GM19397 (cell line): Measurements from ENCODE around the gene MAP3K13.
A peak's percentile ranks its signal among the peaks of the same experiment; 100 is the strongest.

ENCODE experiments used
- ATAC-seq: cut with Tn5 transposase; IDR thresholded peaks from one replicate; pipeline ENCODE4 v1.9.1; 2021; ENCODE audit warnings: mild to moderate bottlenecking, moderate library complexity; ENCODE audit not compliant: unreplicated experiment

The MAP3K13 gene, protein sequence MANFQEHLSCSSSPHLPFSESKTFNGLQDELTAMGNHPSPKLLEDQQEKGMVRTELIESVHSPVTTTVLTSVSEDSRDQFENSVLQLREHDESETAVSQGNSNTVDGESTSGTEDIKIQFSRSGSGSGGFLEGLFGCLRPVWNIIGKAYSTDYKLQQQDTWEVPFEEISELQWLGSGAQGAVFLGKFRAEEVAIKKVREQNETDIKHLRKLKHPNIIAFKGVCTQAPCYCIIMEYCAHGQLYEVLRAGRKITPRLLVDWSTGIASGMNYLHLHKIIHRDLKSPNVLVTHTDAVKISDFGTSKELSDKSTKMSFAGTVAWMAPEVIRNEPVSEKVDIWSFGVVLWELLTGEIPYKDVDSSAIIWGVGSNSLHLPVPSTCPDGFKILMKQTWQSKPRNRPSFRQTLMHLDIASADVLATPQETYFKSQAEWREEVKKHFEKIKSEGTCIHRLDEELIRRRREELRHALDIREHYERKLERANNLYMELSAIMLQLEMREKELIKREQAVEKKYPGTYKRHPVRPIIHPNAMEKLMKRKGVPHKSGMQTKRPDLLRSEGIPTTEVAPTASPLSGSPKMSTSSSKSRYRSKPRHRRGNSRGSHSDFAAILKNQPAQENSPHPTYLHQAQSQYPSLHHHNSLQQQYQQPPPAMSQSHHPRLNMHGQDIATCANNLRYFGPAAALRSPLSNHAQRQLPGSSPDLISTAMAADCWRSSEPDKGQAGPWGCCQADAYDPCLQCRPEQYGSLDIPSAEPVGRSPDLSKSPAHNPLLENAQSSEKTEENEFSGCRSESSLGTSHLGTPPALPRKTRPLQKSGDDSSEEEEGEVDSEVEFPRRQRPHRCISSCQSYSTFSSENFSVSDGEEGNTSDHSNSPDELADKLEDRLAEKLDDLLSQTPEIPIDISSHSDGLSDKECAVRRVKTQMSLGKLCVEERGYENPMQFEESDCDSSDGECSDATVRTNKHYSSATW

GRCh38 chr3:185362850-185363661 lies at the start of gene MAP3K13:
Gene MAP3K13 (plus strand): TSS chr3:185363136. CDS start chr3:185428582, 65,446 bp downstream.
- ATAC-seq = peak; percentile 92

DNA sequence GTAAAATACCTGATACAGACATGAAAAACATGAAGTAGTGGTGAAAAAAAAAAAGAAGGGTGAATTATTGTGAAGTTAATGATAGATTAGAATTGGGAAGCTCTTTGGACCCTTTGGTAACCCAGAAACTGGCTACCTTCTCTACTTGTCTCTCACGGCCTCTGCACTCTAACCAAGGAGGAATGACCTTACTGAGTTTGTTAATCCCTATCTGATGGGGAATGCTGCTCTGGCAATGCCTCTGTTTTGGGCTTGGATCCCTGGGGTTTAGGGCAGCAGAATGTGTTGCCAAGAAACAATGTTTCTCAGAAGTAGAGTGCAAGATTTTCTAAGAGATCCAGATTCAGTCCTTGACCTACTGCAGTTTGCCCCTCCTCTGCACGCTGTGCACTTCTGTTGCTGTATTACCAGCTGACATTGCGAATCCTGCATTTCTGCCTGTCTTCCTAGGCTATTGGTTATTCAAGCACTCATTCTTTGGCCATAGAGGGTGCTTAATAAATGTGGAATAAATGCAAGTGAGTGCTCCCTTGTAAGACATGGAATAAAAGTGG lies 49.2 kb upstream of the MAP3K13 start:
- ATAC-seq = no peak

DNA sequence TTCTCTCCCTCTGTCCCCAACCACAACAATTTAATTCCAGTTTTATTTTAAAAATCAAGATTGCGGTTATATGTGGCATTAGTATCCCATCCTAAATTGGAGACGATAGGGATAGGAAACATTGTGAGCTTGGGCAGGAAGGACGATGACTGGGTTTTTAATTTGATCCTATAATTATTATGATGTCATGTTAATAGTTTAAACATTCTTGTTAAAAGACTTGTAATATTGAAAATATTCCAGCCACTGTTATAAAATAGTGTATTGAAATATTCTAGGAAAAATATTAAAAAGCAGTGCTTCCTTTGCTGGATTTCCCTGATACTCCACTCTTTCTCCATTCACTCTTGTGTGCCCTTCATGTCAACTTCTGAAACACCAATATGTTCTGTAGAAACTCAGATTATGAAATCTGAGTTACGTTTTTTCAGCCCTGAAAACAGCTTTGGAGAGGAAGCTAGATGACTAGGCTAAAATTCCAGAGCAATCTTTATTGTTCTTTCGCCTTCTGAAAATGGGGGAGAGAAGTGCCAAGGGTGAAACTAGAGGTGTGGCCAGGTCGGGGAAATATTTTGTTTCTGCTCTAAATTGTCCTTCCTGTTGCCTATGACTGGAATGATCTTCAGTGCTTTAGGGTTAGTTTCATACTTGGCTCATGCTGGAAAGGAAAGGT lies 46.1 kb upstream of the MAP3K13 start:
- no peak for ATAC-seq

GRCh38 chr3:185317674-185318073 lies 45.3 kb upstream of the MAP3K13 start:
- ATAC-seq = no peak

DNA sequence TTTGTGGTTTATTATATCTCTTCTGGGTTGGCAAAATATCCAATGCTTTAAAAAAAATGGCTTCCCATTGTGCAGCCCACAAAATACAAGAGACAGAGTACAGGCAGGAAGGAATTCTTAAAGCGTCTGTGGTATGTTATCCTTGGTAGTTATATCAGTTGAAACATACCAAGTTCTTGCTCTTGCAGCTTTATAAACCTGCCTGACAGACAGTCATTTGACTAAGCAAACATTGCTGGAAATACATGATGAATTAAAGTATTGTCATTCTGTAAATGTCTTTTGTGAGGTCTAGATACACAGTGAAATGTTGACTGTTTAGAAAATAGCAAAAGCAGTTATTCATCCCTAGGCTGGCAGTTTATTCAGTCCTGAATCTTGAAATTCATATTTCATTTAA lies 44.8 kb upstream of the MAP3K13 start:
- ATAC-seq = no peak

GRCh38 chr3:185319801-185320200 lies 43.1 kb upstream of the MAP3K13 start:
- ATAC-seq = no peak

DNA sequence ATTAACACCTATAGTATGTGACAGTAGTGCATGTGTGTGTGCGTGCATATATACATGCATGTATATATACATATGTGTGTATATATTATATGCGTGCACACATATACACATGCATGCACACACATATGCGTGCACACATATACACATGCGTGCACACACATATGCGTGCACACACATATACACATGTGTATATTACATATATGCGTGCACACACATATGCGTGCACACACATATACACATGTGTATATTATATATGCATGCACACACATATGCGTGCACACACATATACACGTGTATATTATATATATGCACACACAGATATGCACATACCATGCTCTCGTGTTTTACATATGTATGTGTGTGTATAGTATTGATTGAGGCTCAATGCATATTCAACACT lies 42.0 kb upstream of the MAP3K13 start:
- no peak for ATAC-seq

DNA sequence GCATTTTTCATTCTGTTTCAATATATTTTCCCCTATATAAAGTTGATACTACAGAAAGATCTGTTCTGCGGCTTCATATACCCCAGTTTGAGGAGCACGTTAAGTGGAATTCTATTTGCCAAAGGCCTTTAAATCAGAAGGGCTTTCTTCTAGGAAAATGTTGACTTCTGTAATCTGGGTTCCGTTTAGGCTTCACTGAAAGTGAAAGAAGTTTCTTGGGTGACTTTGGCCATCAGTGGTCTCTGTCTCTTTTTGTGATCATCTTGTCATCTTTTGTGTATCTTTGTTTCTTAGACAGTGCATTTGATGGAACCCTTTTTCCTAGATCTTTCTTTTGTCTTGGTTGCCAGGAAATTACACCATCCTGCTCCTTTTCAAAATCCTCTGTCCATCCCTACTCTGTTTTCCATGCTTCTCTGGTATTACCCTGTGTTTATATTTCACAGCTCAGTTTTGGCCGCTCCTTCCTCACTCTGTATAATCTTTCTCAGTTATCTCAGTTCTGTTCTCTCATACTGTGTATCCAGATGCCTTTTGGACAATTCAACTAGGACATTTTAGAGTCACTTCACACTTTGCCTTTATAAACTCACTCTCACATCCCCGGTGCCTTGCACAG lies 40.7 kb upstream of the MAP3K13 start:
- ATAC-seq = no peak

DNA sequence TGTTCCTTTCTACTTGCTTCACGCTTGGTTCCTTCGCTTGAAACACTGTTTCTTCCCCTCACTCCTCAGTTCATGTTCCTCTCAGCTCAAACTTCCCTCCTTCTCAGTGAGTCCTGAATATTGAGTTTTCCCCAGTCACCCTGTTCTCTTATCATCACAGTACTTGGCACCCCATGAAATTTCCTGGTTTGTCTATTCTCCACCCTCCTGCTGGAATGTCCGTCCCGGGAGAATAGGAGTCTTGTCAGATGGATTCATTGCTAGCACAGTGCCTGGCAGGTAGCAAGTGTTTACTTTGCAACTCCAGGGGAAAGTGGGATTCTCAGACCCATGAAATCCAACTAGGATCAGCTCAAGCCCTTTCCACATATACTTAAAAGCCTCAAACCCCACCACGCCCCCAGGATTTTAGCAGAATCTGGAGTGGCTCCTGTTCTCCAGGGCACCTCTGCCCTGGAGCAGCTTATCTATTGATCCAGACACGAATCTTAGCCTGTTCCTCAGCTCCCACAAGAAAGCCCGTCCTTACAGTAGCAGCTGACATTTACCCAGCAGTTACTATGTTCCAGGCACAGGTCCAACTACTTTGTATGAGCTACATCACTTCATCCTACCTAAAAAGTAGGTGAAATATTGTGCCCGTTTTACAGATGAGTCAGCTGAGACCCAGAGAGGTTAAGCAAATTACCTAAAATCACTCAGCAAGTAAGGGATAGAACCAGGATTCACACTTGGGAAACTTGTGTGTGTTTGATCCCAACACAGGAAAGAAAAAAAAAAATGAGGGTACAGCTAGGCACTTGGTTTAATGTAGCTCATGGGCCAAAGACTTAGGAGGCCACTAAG lies 36.8 kb upstream of the MAP3K13 start:
- no peak for ATAC-seq

GRCh38 chr3:185327062-185327461 lies 35.9 kb upstream of the MAP3K13 start:
- ATAC-seq = no peak

GRCh38 chr3:185328324-185329004 lies 34.5 kb upstream of the MAP3K13 start:
- ATAC-seq = no peak

GRCh38 chr3:185330238-185330637 lies 32.7 kb upstream of the MAP3K13 start:
- ATAC-seq = no peak

DNA sequence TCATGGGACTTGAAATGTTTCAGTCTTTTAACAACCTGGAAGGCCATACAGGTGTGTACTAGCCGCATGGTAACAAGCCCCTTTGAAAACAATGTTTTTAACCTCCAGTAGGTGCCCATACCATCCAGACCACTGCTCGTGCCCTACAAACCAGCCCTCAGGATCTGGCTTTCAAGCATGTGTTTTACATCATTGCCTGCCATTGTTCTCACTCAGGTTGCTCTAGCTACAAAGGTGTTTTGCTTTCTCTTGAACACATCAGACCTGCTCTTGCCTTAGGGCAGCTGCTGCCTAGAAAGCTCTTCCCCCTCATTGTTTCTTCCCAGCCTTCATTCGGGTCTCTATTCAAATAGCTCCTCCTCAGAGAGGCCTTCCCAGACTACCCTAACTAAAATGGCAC lies 32.3 kb upstream of the MAP3K13 start:
- no peak for ATAC-seq

GRCh38 chr3:185332026-185332735 lies 30.8 kb upstream of the MAP3K13 start:
- ATAC-seq = peak; percentile 89

DNA sequence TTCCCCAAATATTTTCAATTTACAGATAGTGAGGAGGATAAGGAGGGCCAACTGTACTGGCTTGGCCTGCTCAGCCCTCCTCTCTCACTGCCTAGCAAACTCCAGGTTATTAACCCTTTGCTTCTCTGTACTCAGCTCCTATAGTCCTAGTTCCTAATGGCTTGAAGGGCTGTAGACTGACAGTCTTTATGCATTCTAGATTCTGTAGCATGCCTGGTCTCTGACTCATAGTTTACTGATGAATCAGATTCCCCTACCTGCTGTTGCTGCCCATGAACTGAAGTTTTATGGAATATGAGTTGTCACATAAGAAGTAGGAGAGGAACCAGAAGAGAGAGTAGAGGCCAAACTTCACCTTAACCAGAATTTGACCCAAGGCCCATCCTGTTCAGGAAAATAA lies 27.1 kb upstream of the MAP3K13 start:
- ATAC-seq = no peak

- no peak for ATAC-seq
These were observed 25.6 kb upstream of the MAP3K13 start for GRCh38 chr3:185337231-185337816.

DNA sequence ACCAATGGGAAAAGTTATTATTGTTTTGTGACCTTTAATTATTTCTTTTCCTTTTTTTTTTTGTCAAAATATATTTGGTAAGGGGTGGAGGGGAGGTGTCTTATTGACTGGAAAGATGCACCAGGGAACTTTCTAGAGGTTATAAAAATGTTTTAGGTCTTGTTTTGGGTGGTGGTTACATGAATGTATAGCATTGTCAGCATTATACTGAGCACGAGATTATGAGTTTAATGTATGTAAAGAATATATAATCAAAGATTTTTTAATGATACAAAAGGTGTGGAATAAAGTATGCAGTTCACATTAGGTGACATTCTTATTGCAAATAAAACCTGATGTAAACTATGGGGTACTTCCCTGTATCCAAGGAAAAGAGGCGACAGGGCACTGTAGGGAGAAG lies 23.0 kb upstream of the MAP3K13 start:
- no peak for ATAC-seq
